DOHH2 (cell line): ENCODE data around the gene ATP13A3.
"Not testable (repeated sequence)": the region's sequence is repeated elsewhere in the genome, so short reads cannot be mapped to it uniquely, and the experiment has no call there.

Experiments
- H3F3A ChIP-seq: fragments of 200-600 bp; sonication (generic), shearing (Covaris generic); 2 replicates; pipeline ENCODE4 v1.6.0; 2016; ENCODE audit warnings: antibody characterized with exemption, mild to moderate bottlenecking; ENCODE audit not compliant: control insufficient read depth, insufficient read depth
- H3K27ac ChIP-seq: fragments of 200-600 bp; sonication (generic); 2 replicates; pipeline ENCODE4 v1.5.1; 2014; ENCODE audit warnings: low read depth, mild to moderate bottlenecking, low read length, moderate library complexity
- H3K27me3 ChIP-seq: fragments of 200-600 bp; sonication (generic); 2 replicates; pipeline ENCODE4 v1.6.1; 2014; ENCODE audit warnings: mild to moderate bottlenecking, low read length, mixed read lengths; ENCODE audit not compliant: control insufficient read depth
- H3K36me3 ChIP-seq: fragments of 200-600 bp; sonication (generic); 2 replicates; pipeline ENCODE4 v1.6.1; 2014; ENCODE audit warnings: mild to moderate bottlenecking, low read length, moderate library complexity, mixed read lengths; ENCODE audit not compliant: control insufficient read depth
- H3K4me1 ChIP-seq: fragments of 200-600 bp; sonication (generic); 2 replicates; pipeline ENCODE4 v1.6.1; 2014; ENCODE audit warnings: mild to moderate bottlenecking, low read length, mixed read lengths; ENCODE audit not compliant: control insufficient read depth
- H3K4me2 ChIP-seq: fragments of 200-600 bp; sonication (generic); 2 replicates; pipeline ENCODE4 v1.6.0; 2014; ENCODE audit warnings: mild to moderate bottlenecking, low read length, moderate library complexity
- H3K4me3 ChIP-seq: fragments of 200-600 bp; sonication (generic); 2 replicates; pipeline ENCODE4 v1.5.1; 2014; ENCODE audit warnings: mild to moderate bottlenecking, low read length, mixed read lengths
- H3K79me2 ChIP-seq: fragments of 200-600 bp; sonication (generic); 2 replicates; pipeline ENCODE4 v1.6.1; 2014; ENCODE audit warnings: mild to moderate bottlenecking, low read length, mixed read lengths; ENCODE audit not compliant: control insufficient read depth
- H3K9me2 ChIP-seq: fragments of 200-600 bp; sonication (generic); replicated peaks from 2 replicates; pipeline ENCODE4 v1.6.1; 2014; ENCODE audit warnings: mild to moderate bottlenecking, low read length, mixed read lengths; ENCODE audit not compliant: control insufficient read depth
- H3K9me3 ChIP-seq: fragments of 200-600 bp; sonication (generic); 2 replicates; pipeline ENCODE4 v1.6.1; 2014; ENCODE audit warnings: antibody characterized with exemption, low read length, mixed read lengths; ENCODE audit not compliant: control insufficient read depth, insufficient read depth
- H4K20me1 ChIP-seq: fragments of 200-600 bp; sonication (generic); 2 replicates; pipeline ENCODE4 v1.6.0; 2014; ENCODE audit warnings: low read depth, mild to moderate bottlenecking, antibody characterized with exemption, low read length, moderate library complexity; ENCODE audit not compliant: control insufficient read depth, insufficient read depth
- CTCF ChIP-seq: fragments of 200-600 bp; sonication (generic); IDR thresholded peaks from one replicate; pipeline ENCODE4 v1.5.1; 2014; ENCODE audit warnings: antibody characterized with exemption, mild to moderate bottlenecking, low read depth, low read length; ENCODE audit not compliant: poor library complexity, severe bottlenecking
- EZH2phosphoT487 ChIP-seq: fragments of 200-600 bp; sonication (generic); IDR thresholded peaks from 2 replicates; pipeline ENCODE4 v1.6.1; 2017; ENCODE audit warnings: borderline replicate concordance, mild to moderate bottlenecking, antibody characterized with exemption, low read length, moderate library complexity, mixed read lengths

ATP13A3 gene

GRCh38 chr3:194496217-194496919 lies 9.6 kb upstream of the ATP13A3 start:
- no peaks in the 10 kb centered on the region for H3K9me2 ChIP-seq
- no peaks in the 10 kb centered on the region for H3K9me3 ChIP-seq
- H3K27ac ChIP-seq = no peak overlapping the region
- H4K20me1 ChIP-seq = no peaks in the 10 kb centered on the region
- no peaks in the 10 kb centered on the region for H3F3A ChIP-seq
- peak overlapping the region; percentile 19 for H3K4me2 ChIP-seq
- peaks cover 22% of the 10 kb centered on the region for H3K4me1 ChIP-seq
- no peaks in the 10 kb centered on the region for H3K79me2 ChIP-seq
- H3K36me3 ChIP-seq = no peaks in the 10 kb centered on the region
- H3K27me3 ChIP-seq = no peaks in the 10 kb centered on the region
- H3K4me3 ChIP-seq = no peak overlapping the region
- TF ChIP-seq CTCF (no peak), EZH2phosphoT487 (no peak)

GRCh38 chr3:194494951-194495374 lies 8.2 kb upstream of the ATP13A3 start:
- Histone ChIP-seq H3F3A (no peaks in the 10 kb centered on the region), H3K9me3 (no peaks in the 10 kb centered on the region), H3K27me3 (no peaks in the 10 kb centered on the region), H3K4me3 (no peak overlapping the region), H3K9me2 (no peaks in the 10 kb centered on the region), H3K79me2 (no peaks in the 10 kb centered on the region), H3K27ac (no peak overlapping the region), H3K36me3 (no peaks in the 10 kb centered on the region), H4K20me1 (no peaks in the 10 kb centered on the region), H3K4me2 (no peak overlapping the region), H3K4me1 (peaks cover 27% of the 10 kb centered on the region)
- TF ChIP-seq EZH2phosphoT487 = no peak
- no peak for TF ChIP-seq CTCF

- H3K4me2 ChIP-seq, H3K27ac ChIP-seq, H3K27me3 ChIP-seq, H3K79me2 ChIP-seq, H3K36me3 ChIP-seq, H4K20me1 ChIP-seq, H3K9me3 ChIP-seq, H3K4me3 ChIP-seq, H3K9me2 ChIP-seq, H3F3A ChIP-seq: not testable (repeated sequence)
- peaks cover 34% of the 10 kb centered on the region for H3K4me1 ChIP-seq
These were observed 7.5 kb upstream of the ATP13A3 start for GRCh38 chr3:194493995-194494927.

GRCh38 chr3:194492001-194492400 lies 5.2 kb upstream of the ATP13A3 start:
- Histone ChIP-seq H3K9me2 (no peaks in the 10 kb centered on the region), H3F3A (0 out of 2 replicates have a peak, but pooled peaks cover 3% of the 10 kb centered on the region), H3K4me3 (no peak overlapping the region), H3K36me3 (no peaks in the 10 kb centered on the region), H4K20me1 (no peaks in the 10 kb centered on the region), H3K79me2 (no peaks in the 10 kb centered on the region), H3K27me3 (peaks cover 15% of the 10 kb centered on the region), H3K9me3 (no peaks in the 10 kb centered on the region), H3K27ac (no peak overlapping the region), H3K4me1 (peaks cover 41% of the 10 kb centered on the region), H3K4me2 (no peak overlapping the region)
- TF ChIP-seq CTCF = no peak
- no peak for TF ChIP-seq EZH2phosphoT487
